PC-3 (cell line): Measurements from ENCODE around the gene IKBKE. TPM values are rescaled to one million over a fixed set of nuclear protein-coding genes. Genes with fewer than 3 reads are reported as not detected.

Experiments
- ATAC-seq: fragments of 200-7000 bp; cut with Tn5 transposase; 2 replicates; pipeline ENCODE4 v1.9.1; 2020; ENCODE audit warnings: mild to moderate bottlenecking, moderate library complexity
- BruUV-seq: library from RNA; stranded (reverse); fragments of 400-500 nt; replicated peaks from 2 replicates; lab custom pipeline; 2021; lab: Mats Ljungman, UMichigan
- CTCF ChIA-PET: fragments of 300-600 bp; sonication (Branson Sonifier 250); formaldehyde crosslinking; loops from one replicate; lab custom pipeline; 2022; ENCODE audit warnings: antibody characterized with exemption; lab: Charles Lee
- POLR2A ChIA-PET: fragments of 300-600 bp; sonication (Branson Sonifier 250); formaldehyde crosslinking; loops from one replicate; lab custom pipeline; 2022; ENCODE audit warnings: antibody characterized with exemption; ENCODE audit not compliant: unreplicated experiment; lab: Charles Lee
- DNase-seq: peaks from one replicate; pipeline ENCODE4 v3.0.0-alpha.2; 2015
- H2AFZ ChIP-seq: fragments of 300-600 bp; sonication (generic); 2 replicates; pipeline ENCODE4 v1.6.0; 2016; ENCODE audit warnings: antibody characterized with exemption, low read length
- H3F3A ChIP-seq: fragments of 300-600 bp; sonication (generic); one replicate; pipeline ENCODE4 v1.6.0; 2017; ENCODE audit warnings: antibody characterized with exemption, low read length, control low read depth, mild to moderate bottlenecking; ENCODE audit not compliant: unreplicated experiment
- H3K27ac ChIP-seq: fragments of 300-600 bp; sonication (generic); 2 replicates; pipeline ENCODE4 v1.5.1; 2016; ENCODE audit warnings: mild to moderate bottlenecking, low read length
- H3K27me3 ChIP-seq: fragments of 300-600 bp; sonication (generic); 2 replicates; pipeline ENCODE4 v1.6.1; 2016; ENCODE audit warnings: low read length, mixed read lengths
- H3K36me3 ChIP-seq: fragments of 300-600 bp; sonication (generic); 2 replicates; pipeline ENCODE4 v1.6.1; 2016; ENCODE audit warnings: low read depth, mixed run types, low read length, mixed read lengths
- H3K4me1 ChIP-seq: fragments of 300-600 bp; sonication (generic); 2 replicates; pipeline ENCODE4 v1.5.1; 2016; ENCODE audit warnings: low read length; ENCODE audit not compliant: insufficient read depth
- H3K4me2 ChIP-seq: fragments of 300-600 bp; sonication (generic); 2 replicates; pipeline ENCODE4 v1.6.0; 2016; ENCODE audit warnings: low read length
- H3K4me3 ChIP-seq: fragments of 300-600 bp; sonication (generic); 2 replicates; pipeline ENCODE4 v1.5.1; 2016; ENCODE audit warnings: mild to moderate bottlenecking, low read length, mixed read lengths
- H3K79me2 ChIP-seq: fragments of 300-600 bp; sonication (generic); 2 replicates; pipeline ENCODE4 v1.6.1; 2017; ENCODE audit warnings: low read length, mixed read lengths
- H3K9ac ChIP-seq: fragments of 300-600 bp; sonication (generic); 2 replicates; pipeline ENCODE4 v1.6.0; 2016; ENCODE audit warnings: mild to moderate bottlenecking, low read length
- H3K9me2 ChIP-seq: fragments of 300-600 bp; sonication (generic); replicated peaks from 2 replicates; pipeline ENCODE4 v1.6.1; 2016; ENCODE audit warnings: mixed run types, low read length, mixed read lengths
- H3K9me3 ChIP-seq: fragments of 300-600 bp; sonication (generic); 2 replicates; pipeline ENCODE4 v1.6.1; 2016; ENCODE audit warnings: low read length, mixed read lengths
- H4K20me1 ChIP-seq: fragments of 300-600 bp; sonication (generic); 2 replicates; pipeline ENCODE4 v1.6.1; 2016; ENCODE audit warnings: low read length, mixed read lengths
- CTCF ChIP-seq: fragments of 300-600 bp; sonication (generic); conservative IDR thresholded peaks from 2 replicates; pipeline ENCODE4 v1.5.1; 2017; ENCODE audit warnings: antibody characterized with exemption, low read depth, mild to moderate bottlenecking, low read length
- EZH2 ChIP-seq: fragments of 300-600 bp; sonication (generic); IDR thresholded peaks from one replicate; pipeline ENCODE4 v1.6.1; 2017; ENCODE audit warnings: antibody characterized with exemption, mild to moderate bottlenecking, low read length; ENCODE audit not compliant: unreplicated experiment
- EZH2phosphoT487 ChIP-seq: fragments of 300-600 bp; sonication (generic); IDR thresholded peaks from 2 replicates; pipeline ENCODE4 v1.6.1; 2018; ENCODE audit warnings: mild to moderate bottlenecking, antibody characterized with exemption, low read length, borderline replicate concordance
- intact Hi-C: fragments of 100-400 bp; cut with micrococcal nuclease; formaldehyde crosslinking; loops from 2 replicates; pipeline ENCODE4 v1.9.0; 2023
- total RNA-seq: library from RNA; depleted of rRNA; stranded (reverse); fragments of >200 nt; gene quantifications from 2 replicates; pipeline ENCODE4 v1.2.3, GENCODE V29; 2014

IKBKE gene
- total RNA-seq, 1 experiment from 2014 or later, result 28.3 TPM

DNA sequence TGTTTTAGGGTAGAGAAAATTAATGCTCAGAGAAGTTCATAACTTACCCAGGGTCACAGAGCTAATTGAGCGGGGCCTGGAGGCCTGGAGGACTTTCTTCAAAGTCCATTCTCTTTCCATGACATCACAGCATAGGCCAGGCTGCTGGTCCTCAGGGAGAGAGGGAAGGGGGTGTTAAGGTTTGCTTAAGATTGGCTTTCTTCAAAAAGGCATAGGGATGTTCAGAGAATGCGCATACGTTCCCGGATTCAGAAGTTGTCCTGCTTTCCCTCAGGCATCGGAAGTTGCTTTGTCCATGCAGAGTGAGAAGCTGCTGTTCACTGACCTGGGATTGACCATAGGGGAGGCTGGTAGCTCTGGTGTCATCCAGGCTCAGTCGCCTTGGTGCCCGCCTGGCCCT, 62.1 kb downstream of the IKBKE start:
- DNase-seq (no peak), ATAC-seq (no peak)
- CTCF ChIA-PET, result no interaction called here
- H3K4me2 ChIP-seq, result no peak overlapping the region
- no peaks in the 10 kb centered on the region for H3K9me2 ChIP-seq
- H3K36me3 ChIP-seq, result no peaks in the 10 kb centered on the region
- no peak for TF ChIP-seq CTCF
- TF ChIP-seq EZH2phosphoT487, result no peak
- TF ChIP-seq EZH2, result no peak
- POLR2A ChIA-PET, result no interaction called here
- H2AFZ ChIP-seq, result no peak overlapping the region
- H3K27me3 ChIP-seq, result no peaks in the 10 kb centered on the region
- H3F3A ChIP-seq, result no peaks in the 10 kb centered on the region
- no TSS peak for BruUV-seq
- H4K20me1 ChIP-seq, result no peaks in the 10 kb centered on the region
- no peaks in the 10 kb centered on the region for H3K9me3 ChIP-seq
- no peaks in the 10 kb centered on the region for H3K79me2 ChIP-seq
- H3K9ac ChIP-seq, result no peak overlapping the region
- H3K27ac ChIP-seq, result no peak overlapping the region
- intact Hi-C loops, result no loop called here
- H3K4me1 ChIP-seq, result no peaks in the 10 kb centered on the region
- no peak overlapping the region for H3K4me3 ChIP-seq

DNA sequence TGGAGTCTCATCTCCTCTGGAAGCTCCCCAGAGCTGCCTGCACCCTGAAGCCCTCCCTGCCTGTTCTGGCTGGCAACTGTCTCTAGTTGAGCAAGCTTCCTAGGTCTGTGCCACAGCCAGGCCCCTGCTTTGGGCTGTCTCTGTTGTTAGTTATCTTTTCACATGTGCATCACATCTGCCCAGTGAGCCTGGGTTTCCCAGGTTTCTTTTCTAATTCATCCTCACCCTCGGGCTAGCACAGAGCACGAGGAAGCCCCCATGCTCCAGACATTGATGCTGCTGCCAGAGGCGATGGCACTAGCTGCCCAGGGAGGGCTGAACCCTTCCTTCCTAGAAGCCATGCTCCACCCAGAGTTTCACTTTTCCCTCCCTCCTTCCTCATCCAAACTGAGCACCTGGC, 64.3 kb downstream of the IKBKE start:
- H3K36me3 ChIP-seq, result no peaks in the 10 kb centered on the region
- no peak overlapping the region for H2AFZ ChIP-seq
- H3K79me2 ChIP-seq, result no peaks in the 10 kb centered on the region
- H3F3A ChIP-seq, result no peaks in the 10 kb centered on the region
- no peaks in the 10 kb centered on the region for H4K20me1 ChIP-seq
- H3K4me3 ChIP-seq, result no peak overlapping the region
- H3K27ac ChIP-seq, result no peak overlapping the region
- no peaks in the 10 kb centered on the region for H3K27me3 ChIP-seq
- DNase-seq, result no peak
- no peaks in the 10 kb centered on the region for H3K4me1 ChIP-seq
- no TSS peak for BruUV-seq
- TF ChIP-seq CTCF (no peak), EZH2 (no peak), EZH2phosphoT487 (no peak)
- no peak overlapping the region for H3K4me2 ChIP-seq
- no peaks in the 10 kb centered on the region for H3K9me2 ChIP-seq
- no peaks in the 10 kb centered on the region for H3K9me3 ChIP-seq
- intact Hi-C loops, result no loop called here
- ChIA-PET POLR2A (interaction anchor here (0.6 kb wide), 1 partner anchor 22 kb away, joined by 3 read pairs; no protein-coding TSS in a partner anchor), CTCF (interaction anchor here (0.9 kb wide), 1 partner anchor 30 kb away, joined by 4 read pairs; no protein-coding TSS in a partner anchor)
- no peak overlapping the region for H3K9ac ChIP-seq
- ATAC-seq, result no peak

- no peaks in the 10 kb centered on the region for H3K79me2 ChIP-seq
- H3K9ac ChIP-seq, result no peak overlapping the region
- H3K27me3 ChIP-seq, result no peaks in the 10 kb centered on the region
- no peaks in the 10 kb centered on the region for H3F3A ChIP-seq
- H2AFZ ChIP-seq, result no peak overlapping the region
- no TSS peak for BruUV-seq
- intact Hi-C loops, result no loop called here
- H3K9me3 ChIP-seq, result no peaks in the 10 kb centered on the region
- no peak overlapping the region for H3K27ac ChIP-seq
- H4K20me1 ChIP-seq, result no peaks in the 10 kb centered on the region
- 0 out of 2 replicates have a peak, but pooled peaks cover 8% of the 10 kb centered on the region for H3K4me1 ChIP-seq
- ATAC-seq, result no peak
- no peaks in the 10 kb centered on the region for H3K9me2 ChIP-seq
- ChIA-PET POLR2A (no interaction called here), CTCF (no interaction called here)
- H3K36me3 ChIP-seq, result no peaks in the 10 kb centered on the region
- TF ChIP-seq EZH2 (no peak), EZH2phosphoT487 (no peak), CTCF (no peak)
- no peak overlapping the region for H3K4me3 ChIP-seq
- no peak overlapping the region for H3K4me2 ChIP-seq
- DNase-seq, result no peak
Observed at GRCh38 chr1:206535853-206536188, 65.5 kb downstream of the IKBKE start.
